Sigmoid colon (tissue), 7 donors: Measurements from ENCODE around the gene PDE6G. TPM values are rescaled to one million over a fixed set of nuclear protein-coding genes. Genes with fewer than 3 reads are reported as not detected.

Experiments used
- DNase-seq: peaks from one replicate; pipeline ENCODE4 v3.0.0-alpha.2; 2019
- H3K27ac ChIP-seq, 4 donors: fragments of 200-600 bp; sonication (generic); one replicate each; pipeline ENCODE4 v1.5.1; 2016 to 2019; ENCODE audit warnings: mild to moderate bottlenecking in 1 of 4
- H3K27me3 ChIP-seq, 3 donors: fragments of 200-600 bp; sonication (generic); one replicate each; pipeline ENCODE4 v1.5.1; 2019; ENCODE audit warnings: mild to moderate bottlenecking in 1 of 3
- H3K36me3 ChIP-seq, 4 donors: fragments of 200-600 bp; sonication (generic); one replicate each; pipeline ENCODE4 v1.5.1; 2016 to 2019
- H3K4me1 ChIP-seq, 4 donors: fragments of 200-600 bp; sonication (generic); one replicate each; pipeline ENCODE4 v1.5.1; 2017 to 2019
- H3K4me3 ChIP-seq, 4 donors: fragments of 200-600 bp; sonication (generic); one replicate each; pipeline ENCODE4 v1.5.1; 2017 to 2019; ENCODE audit warnings: mild to moderate bottlenecking in 2 of 4, moderate library complexity in 1 of 4
- H3K9me3 ChIP-seq, 4 donors: fragments of 200-600 bp in 3 of 4; sonication (generic) in 3 of 4; one replicate each; pipeline versions ENCODE4 v1.5.1 to v1.6.1; 2013 to 2019
- CTCF ChIP-seq, 4 experiments: fragments of 450-650 bp in 3 of 4; fragments of 200-600 bp in 1 of 4; IDR thresholded peaks; one replicate each; pipeline ENCODE4 v1.5.1; 2016 to 2019; ENCODE audit warnings: antibody characterized with exemption in 4 of 4, mild to moderate bottlenecking in 3 of 4, moderate library complexity in 2 of 4
- EP300 ChIP-seq, 4 donors: sonication (generic); formaldehyde crosslinking; IDR thresholded peaks; one replicate each; pipeline ENCODE4 v1.6.1; 2017; ENCODE audit warnings: antibody characterized with exemption in 4 of 4
- POLR2A ChIP-seq, 2 donors: fragments of 450-650 bp; IDR thresholded peaks; one replicate each; pipeline ENCODE4 v1.6.1; 2016; ENCODE audit warnings: antibody characterized with exemption in 2 of 2, mild to moderate bottlenecking in 2 of 2, moderate library complexity in 2 of 2
- POLR2AphosphoS5 ChIP-seq, 4 donors: sonication (generic); formaldehyde crosslinking; IDR thresholded peaks; one replicate each; pipeline ENCODE4 v1.6.1; 2017; ENCODE audit warnings: antibody characterized with exemption in 4 of 4
- WGBS, 2 donors: extraction: QIAGEN DNeasy Blood & Tissue Kit; methylation state at CpG; one replicate each; pipeline ENCODE4 v1.1.7; 2013; 5-methylcytosine and 5-hydroxymethylcytosine counted together
- intact Hi-C: fragments of 100-400 bp; cut with DNase I; formaldehyde crosslinking; loops from one replicate; pipeline ENCODE4 v1.15.1; 2023
- polyA plus RNA-seq, 3 donors: library from polyadenylated mRNA; stranded (reverse); fragments of 200-250 nt; gene quantifications; one replicate each; pipeline ENCODE4 v1.2.3, GENCODE V29; 2013
- total RNA-seq, 4 donors: library from RNA; depleted of rRNA; stranded (reverse); fragments of >200 nt; gene quantifications; one replicate each; pipeline ENCODE4 v1.1.0, GENCODE V29; 2016
- donor health status: healthy with polysubstance abuse.
- donor health status: Bipolar disorder and iron deficiency.
- donor health status: healthy.

PDE6G gene
- total and polyA plus RNA-seq, 7 donors = 2.3 to 4.4 (median 3.7) TPM; not detected in 4

- Histone ChIP-seq H3K36me3 (peaks cover 27 to 70% (median 67%) of the 10 kb centered on the region in 4 donors), H3K27me3 (no peaks in the 10 kb centered on the region), H3K9me3 (no peaks in the 10 kb centered on the region), H3K4me1 (peaks cover 0 to 20% (median 19%) of the 10 kb centered on the region in 4 donors), H3K4me3 (no peak overlapping the region), H3K27ac (no peak overlapping the region)
- WGBS, 2 donors = 95 to 96% methylated on average over 41 of the region's 41 CpGs
- TF ChIP-seq CTCF (IDR thresholded peaks at IDR 0.05) (no peak), POLR2A (IDR thresholded peaks at IDR 0.05) (no peak), POLR2AphosphoS5 (IDR thresholded peaks at IDR 0.05) (no peak), EP300 (IDR thresholded peaks at IDR 0.05) (no peak)
- intact Hi-C loops = no loop called here
- no peak for DNase-seq
Observed at GRCh38 chr17:81687770-81688541, 31.6 kb upstream of the PDE6G start.

- no peak for DNase-seq
- no peak overlapping the region for H3K27ac ChIP-seq
- no peaks in the 10 kb centered on the region for H3K27me3 ChIP-seq
- TF ChIP-seq POLR2A (IDR thresholded peaks at IDR 0.05) = no peak
- no peak for TF ChIP-seq POLR2AphosphoS5 (IDR thresholded peaks at IDR 0.05)
- no peak for TF ChIP-seq EP300 (IDR thresholded peaks at IDR 0.05)
- no peak for TF ChIP-seq CTCF (IDR thresholded peaks at IDR 0.05)
- H3K9me3 ChIP-seq = no peaks in the 10 kb centered on the region
- 94 to 95% methylated on average over 20 of the region's 20 CpGs for WGBS, 2 donors
- H3K36me3 ChIP-seq = peaks cover 16 to 57% (median 54%) of the 10 kb centered on the region in 4 donors
- intact Hi-C loops = no loop called here
- peaks cover 0 to 32% (median 31%) of the 10 kb centered on the region in 4 donors for H3K4me1 ChIP-seq
- H3K4me3 ChIP-seq = no peak overlapping the region
Observed at GRCh38 chr17:81686614-81687013, 30.3 kb upstream of the PDE6G start.

- intact Hi-C loops = loop anchor here (2.0 kb wide), 1 partner anchor 18 kb away; the partner anchor contains the start of gene MRPL12
Observed at GRCh38 chr17:81685108-81685507, 28.8 kb upstream of the PDE6G start.

GRCh38 chr17:81684442-81684911, 28.1 kb upstream of the PDE6G start:
- DNase-seq = no peak
- Histone ChIP-seq H3K9me3 (no peaks in the 10 kb centered on the region), H3K27ac (peak overlapping the region; percentile 80 to 93 (median 84)), H3K4me3 (peak overlapping the region; percentile 75 to 97 (median 86)), H3K27me3 (no peaks in the 10 kb centered on the region), H3K36me3 (peaks cover 12 to 49% (median 34%) of the 10 kb centered on the region in 4 donors), H3K4me1 (peaks cover 0 to 32% (median 31%) of the 10 kb centered on the region in 4 donors)
- no peak for TF ChIP-seq EP300 (IDR thresholded peaks at IDR 0.05)
- no peak for TF ChIP-seq POLR2A (IDR thresholded peaks at IDR 0.05)
- no peak for TF ChIP-seq POLR2AphosphoS5 (IDR thresholded peaks at IDR 0.05)
- no peak for TF ChIP-seq CTCF (IDR thresholded peaks at IDR 0.05)
- 2 to 6% methylated on average over 16 of the region's 16 CpGs for WGBS, 2 donors
- intact Hi-C loops = loop anchor here (2.0 to 5.0 kb wide), 2 partner anchors 18 to 47 kb away; partner anchors contain the start of genes MRPL12, NPLOC4 and TSPAN10

More at GRCh38 chr17:81685108-81685507, 28.8 kb upstream of the PDE6G start:
- Histone ChIP-seq H3K36me3 (peaks cover 12 to 52% (median 40%) of the 10 kb centered on the region in 4 donors), H3K27me3 (no peaks in the 10 kb centered on the region), H3K9me3 (no peaks in the 10 kb centered on the region), H3K27ac (peak overlapping the region in 1 of 4 donors; percentile 81), H3K4me1 (peaks cover 0 to 32% (median 31%) of the 10 kb centered on the region in 4 donors), H3K4me3 (peak overlapping the region in 3 of 4 donors; percentile 81 to 97 (median 92))
- DNase-seq = no peak
- TF ChIP-seq POLR2AphosphoS5 (IDR thresholded peaks at IDR 0.05) (no peak), CTCF (IDR thresholded peaks at IDR 0.05) (no peak), EP300 (IDR thresholded peaks at IDR 0.05) (no peak), POLR2A (IDR thresholded peaks at IDR 0.05) (no peak)
- 75 to 80% methylated on average over 12 of the region's 12 CpGs for WGBS, 2 donors
